HCT116 (cell line): Measurements from ENCODE around the gene SSH2. TPM values are rescaled to one million over a fixed set of nuclear protein-coding genes. Genes with fewer than 3 reads are reported as not detected.

Experiments
- ATAC-seq: fragments of 200-7000 bp; cut with Tn5 transposase; 2 replicates; pipeline ENCODE4 v1.9.1; 2020; ENCODE audit warnings: mild to moderate bottlenecking, moderate library complexity
- BruUV-seq: library from RNA; stranded (reverse); fragments of 400-500 nt; replicated peaks from 2 replicates; lab custom pipeline; 2021; lab: Mats Ljungman, UMichigan
- CTCF ChIA-PET: fragments of 300-600 bp; sonication (Branson Sonifier 250); formaldehyde crosslinking; loops from one replicate; lab custom pipeline; 2021; ENCODE audit warnings: antibody characterized with exemption; lab: Charles Lee
- POLR2A ChIA-PET: fragments of 300-600, 350-600 bp; sonication (Branson Sonifier 250); formaldehyde crosslinking; loops from one replicate; lab custom pipeline; 2021; ENCODE audit warnings: antibody characterized with exemption; lab: Charles Lee
- RAD21 ChIA-PET, 2 experiments: fragments of 300-600 bp; sonication (Branson Sonifier 250); formaldehyde crosslinking; loops; one replicate each; lab custom pipeline; 2023; ENCODE audit warnings: low total read pairs in 2 of 2; ENCODE audit not compliant: uncharacterized antibody in 2 of 2, unreplicated experiment in 2 of 2, low non-redundant PET in 1 of 2; lab: Charles Lee
- DNase-seq: peaks from one replicate; pipeline ENCODE4 v3.0.0-alpha.2; 2010; ENCODE audit warnings: low read depth, low spot score
- H2AFZ ChIP-seq: fragments of 200-600 bp; shearing (Covaris generic), sonication (generic); 2 replicates; pipeline ENCODE4 v1.6.1; 2017; ENCODE audit warnings: low read depth, mixed run types, mixed read lengths, antibody characterized with exemption, low read length; ENCODE audit not compliant: poor library complexity, severe bottlenecking
- H3K27ac ChIP-seq: 2 replicates; pipeline ENCODE4 v1.5.1; 2012; ENCODE audit warnings: low read depth, low read length
- H3K27me3 ChIP-seq: fragments of 200-600 bp; sonication (generic); 2 replicates; pipeline ENCODE4 v1.6.1; 2016; ENCODE audit warnings: mixed run types, low read length, mixed read lengths; ENCODE audit not compliant: insufficient read depth
- H3K36me3 ChIP-seq, 2 experiments: fragments of 200-500 bp in 1 of 2; fragments of 200-600 bp in 1 of 2; sonication (Bioruptor generic) in 1 of 2; sonication (generic) in 1 of 2; 2 replicates each; pipeline versions ENCODE4 v1.5.1 to v1.6.1; 2014 to 2016; ENCODE audit warnings: low read length in 2 of 2, inconsistent platforms in 1 of 2, mixed read lengths in 1 of 2, mixed run types in 1 of 2; ENCODE audit not compliant: insufficient read depth in 2 of 2, control insufficient read depth in 1 of 2
- H3K4me1 ChIP-seq, 2 experiments: fragments of 200-600 bp in 1 of 2; sonication (generic) in 1 of 2; 2 replicates each; pipeline versions ENCODE4 v1.5.1 to v1.6.1; 2012 to 2017; ENCODE audit warnings: low read length in 2 of 2, inconsistent platforms in 1 of 2, mild to moderate bottlenecking in 1 of 2, mixed read lengths in 1 of 2, mixed run types in 1 of 2, moderate library complexity in 1 of 2; ENCODE audit not compliant: insufficient read depth in 2 of 2, control insufficient read depth in 1 of 2
- H3K4me2 ChIP-seq: fragments of 200-600 bp; sonication (generic); 2 replicates; pipeline ENCODE4 v1.6.1; 2017; ENCODE audit warnings: mixed run types, low read length, mixed read lengths
- H3K4me3 ChIP-seq, 2 experiments: fragments of 200-600 bp in 1 of 2; sonication (generic) in 1 of 2; replicated peaks in 1 of 2; 2 replicates each; pipeline ENCODE4 v1.5.1; 2011 to 2016; ENCODE audit warnings: low read length in 2 of 2, control low read depth in 1 of 2, low read depth in 1 of 2, mild to moderate bottlenecking in 1 of 2, mixed read lengths in 1 of 2, mixed run types in 1 of 2
- H3K79me2 ChIP-seq: fragments of 200-600 bp; sonication (generic); 2 replicates; pipeline ENCODE4 v1.6.1; 2017; ENCODE audit warnings: mild to moderate bottlenecking, mixed run types, low read length, moderate library complexity, mixed read lengths; ENCODE audit not compliant: insufficient read depth
- H3K9ac ChIP-seq: fragments of 200-600 bp; sonication (generic); 2 replicates; pipeline ENCODE4 v1.6.1; 2016; ENCODE audit warnings: low read length, mixed read lengths
- H3K9me2 ChIP-seq: fragments of 200-600 bp; sonication (generic), shearing (Covaris generic); 2 replicates; pipeline ENCODE4 v1.6.1; 2017; ENCODE audit warnings: mixed run types, mild to moderate bottlenecking, moderate library complexity; ENCODE audit not compliant: insufficient read depth
- H3K9me3 ChIP-seq, 2 experiments: fragments of 200-500 bp in 1 of 2; fragments of 200-600 bp in 1 of 2; sonication (Bioruptor generic) in 1 of 2; sonication (generic) in 1 of 2; 2 replicates each; pipeline ENCODE4 v1.6.1; 2014 to 2017; ENCODE audit warnings: low read length in 2 of 2, mixed read lengths in 2 of 2, inconsistent platforms in 1 of 2, low read depth in 1 of 2, mild to moderate bottlenecking in 1 of 2, mixed run types in 1 of 2, moderate library complexity in 1 of 2; ENCODE audit not compliant: control insufficient read depth in 1 of 2, insufficient read depth in 1 of 2
- H4K20me1 ChIP-seq: fragments of 200-600 bp; sonication (generic), shearing (Covaris generic); 2 replicates; pipeline ENCODE4 v1.6.1; 2017; ENCODE audit warnings: mixed run types, mild to moderate bottlenecking, moderate library complexity; ENCODE audit not compliant: insufficient read depth
- CBX3 ChIP-seq: IDR thresholded peaks from 2 replicates; pipeline ENCODE4 v1.6.1; 2012; ENCODE audit warnings: low read depth
- EGR1 ChIP-seq: IDR thresholded peaks from 2 replicates; pipeline ENCODE4 v1.6.1; 2012; ENCODE audit warnings: low read depth
- ELF1 ChIP-seq: IDR thresholded peaks from 2 replicates; pipeline ENCODE4 v1.6.1; 2012; ENCODE audit warnings: low read depth, borderline replicate concordance
- EZH2phosphoT487 ChIP-seq: fragments of 200-600 bp; IDR thresholded peaks from 2 replicates; pipeline ENCODE4 v1.6.1; 2018; ENCODE audit warnings: antibody characterized with exemption, borderline replicate concordance
- JUND ChIP-seq: IDR thresholded peaks from 2 replicates; pipeline ENCODE4 v1.6.1; 2012
- POLR2A ChIP-seq: IDR thresholded peaks from 2 replicates; pipeline ENCODE4 v1.7.0; 2011; ENCODE audit warnings: borderline replicate concordance; ENCODE audit not compliant: insufficient read depth, insufficient read length; ENCODE audit errors: extremely low read depth
- POLR2AphosphoS5 ChIP-seq: IDR thresholded peaks from 2 replicates; pipeline ENCODE4 v1.6.1; 2011; ENCODE audit warnings: mild to moderate bottlenecking, low read depth, low read length, moderate library complexity
- RAD21 ChIP-seq: IDR thresholded peaks from 2 replicates; pipeline ENCODE4 v1.6.1; 2012; ENCODE audit warnings: low read depth, mild to moderate bottlenecking
- SIN3A ChIP-seq: IDR thresholded peaks from 2 replicates; pipeline ENCODE4 v1.6.1; 2012; ENCODE audit warnings: low read depth
- SP1 ChIP-seq: IDR thresholded peaks from 2 replicates; pipeline ENCODE4 v1.6.1; 2012; ENCODE audit warnings: low read depth
- TCF7L2 ChIP-seq: IDR thresholded peaks from 2 replicates; pipeline ENCODE4 v1.7.0; 2011; ENCODE audit warnings: borderline replicate concordance, inconsistent platforms; ENCODE audit not compliant: insufficient read depth, insufficient read length; ENCODE audit errors: extremely low read depth
- YY1 ChIP-seq: IDR thresholded peaks from 2 replicates; pipeline ENCODE4 v1.6.1; 2011; ENCODE audit warnings: low read length, low read depth, moderate library complexity, mild to moderate bottlenecking; ENCODE audit not compliant: insufficient replicate concordance; ENCODE audit errors: extremely low read depth
- ZFX ChIP-seq: fragments of 450-650 bp; IDR thresholded peaks from 2 replicates; pipeline ENCODE4 v1.6.1; 2017
- intact Hi-C: fragments of 100-400 bp; cut with micrococcal nuclease; formaldehyde crosslinking; loops from 2 replicates; pipeline ENCODE4 v1.10.0; 2022
- total RNA-seq: library from RNA; stranded (reverse); gene quantifications from one replicate; pipeline ENCODE4 v1.2.1, GENCODE V29; 2021; ENCODE audit not compliant: unreplicated experiment
- TF ChIP-seq, protein P1 (sequence below), 3 experiments: fragments of 200-600 bp in 1 of 3; sonication (generic) in 1 of 3; IDR thresholded peaks in 2 of 3; conservative IDR thresholded peaks in 1 of 3; 2 replicates each; pipeline ENCODE4 v1.5.1; 2012 to 2017; ENCODE audit warnings: low read depth in 2 of 3, low read length in 2 of 3, antibody characterized with exemption in 1 of 3, borderline replicate concordance in 1 of 3, control low read depth in 1 of 3, mild to moderate bottlenecking in 1 of 3, mixed read lengths in 1 of 3, mixed run types in 1 of 3, moderate library complexity in 1 of 3; ENCODE audit not compliant: insufficient read depth in 1 of 3
- TF ChIP-seq, protein P2 (sequence below): IDR thresholded peaks from 2 replicates; pipeline ENCODE4 v1.6.1; 2011; ENCODE audit warnings: mild to moderate bottlenecking, low read length, moderate library complexity; ENCODE audit not compliant: insufficient replicate concordance; ENCODE audit errors: extremely low read depth
- TF ChIP-seq, protein P3 (sequence below): IDR thresholded peaks from 2 replicates; pipeline ENCODE4 v1.6.1; 2012
- TF ChIP-seq, protein P4 (sequence below): IDR thresholded peaks from 2 replicates; pipeline ENCODE4 v1.6.1; 2012

SSH2 gene
- total RNA-seq, 1 experiment from 2014 or later: 17.0 TPM

DNA sequence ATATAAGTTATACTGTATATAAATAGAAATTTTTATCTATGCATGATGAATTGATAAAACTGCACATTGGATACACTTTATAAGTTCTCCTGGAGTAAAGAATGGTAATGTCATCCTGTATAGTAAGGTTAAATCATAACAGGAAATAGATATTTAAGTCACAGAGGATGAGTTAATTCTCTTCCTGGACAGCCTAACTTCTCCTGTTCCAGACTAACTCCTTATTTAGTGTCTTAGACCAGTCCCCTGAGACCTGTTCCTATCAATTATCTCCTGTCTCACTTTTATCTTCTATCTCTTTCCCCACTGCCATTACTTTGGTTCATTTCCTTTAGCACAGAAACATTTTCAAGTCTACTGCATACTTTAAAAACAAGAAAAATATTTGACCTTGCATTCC is 46.5 kb downstream of the SSH2 start:
- CTCF ChIA-PET: no interaction called here
- Histone ChIP-seq H3K36me3 (no peaks in the 10 kb centered on the region), H3K4me2 (no peak overlapping the region), H4K20me1 (peaks cover 6% of the 10 kb centered on the region; the same call in 1 of the 2 replicates), H3K9me2 (no peaks in the 10 kb centered on the region), H3K79me2 (no peaks in the 10 kb centered on the region), H3K27me3 (no peaks in the 10 kb centered on the region), H3K9ac (no peak overlapping the region), H3K27ac (no peak overlapping the region), H3K4me1 (no peaks in the 10 kb centered on the region), H3K4me3 (no peak overlapping the region), H3K9me3 (no peaks in the 10 kb centered on the region), H2AFZ (no peak overlapping the region)
- ATAC-seq (no peak), DNase-seq (no peak)
- no peak for TF ChIP-seq JUND
- TF ChIP-seq, protein P1, sequence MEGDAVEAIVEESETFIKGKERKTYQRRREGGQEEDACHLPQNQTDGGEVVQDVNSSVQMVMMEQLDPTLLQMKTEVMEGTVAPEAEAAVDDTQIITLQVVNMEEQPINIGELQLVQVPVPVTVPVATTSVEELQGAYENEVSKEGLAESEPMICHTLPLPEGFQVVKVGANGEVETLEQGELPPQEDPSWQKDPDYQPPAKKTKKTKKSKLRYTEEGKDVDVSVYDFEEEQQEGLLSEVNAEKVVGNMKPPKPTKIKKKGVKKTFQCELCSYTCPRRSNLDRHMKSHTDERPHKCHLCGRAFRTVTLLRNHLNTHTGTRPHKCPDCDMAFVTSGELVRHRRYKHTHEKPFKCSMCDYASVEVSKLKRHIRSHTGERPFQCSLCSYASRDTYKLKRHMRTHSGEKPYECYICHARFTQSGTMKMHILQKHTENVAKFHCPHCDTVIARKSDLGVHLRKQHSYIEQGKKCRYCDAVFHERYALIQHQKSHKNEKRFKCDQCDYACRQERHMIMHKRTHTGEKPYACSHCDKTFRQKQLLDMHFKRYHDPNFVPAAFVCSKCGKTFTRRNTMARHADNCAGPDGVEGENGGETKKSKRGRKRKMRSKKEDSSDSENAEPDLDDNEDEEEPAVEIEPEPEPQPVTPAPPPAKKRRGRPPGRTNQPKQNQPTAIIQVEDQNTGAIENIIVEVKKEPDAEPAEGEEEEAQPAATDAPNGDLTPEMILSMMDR (IDR thresholded peaks at IDR 0.05 in 2 of 3, conservative IDR thresholded peaks at IDR 0.05 in 1 of 3; ENCODE audit: borderline replicate concordance in 1 of 3, insufficient read depth in 1 of 3, low read depth in 2 of 3, low read length in 2 of 3): no peak
- TF ChIP-seq YY1: no peak
- TF ChIP-seq, protein P2, sequence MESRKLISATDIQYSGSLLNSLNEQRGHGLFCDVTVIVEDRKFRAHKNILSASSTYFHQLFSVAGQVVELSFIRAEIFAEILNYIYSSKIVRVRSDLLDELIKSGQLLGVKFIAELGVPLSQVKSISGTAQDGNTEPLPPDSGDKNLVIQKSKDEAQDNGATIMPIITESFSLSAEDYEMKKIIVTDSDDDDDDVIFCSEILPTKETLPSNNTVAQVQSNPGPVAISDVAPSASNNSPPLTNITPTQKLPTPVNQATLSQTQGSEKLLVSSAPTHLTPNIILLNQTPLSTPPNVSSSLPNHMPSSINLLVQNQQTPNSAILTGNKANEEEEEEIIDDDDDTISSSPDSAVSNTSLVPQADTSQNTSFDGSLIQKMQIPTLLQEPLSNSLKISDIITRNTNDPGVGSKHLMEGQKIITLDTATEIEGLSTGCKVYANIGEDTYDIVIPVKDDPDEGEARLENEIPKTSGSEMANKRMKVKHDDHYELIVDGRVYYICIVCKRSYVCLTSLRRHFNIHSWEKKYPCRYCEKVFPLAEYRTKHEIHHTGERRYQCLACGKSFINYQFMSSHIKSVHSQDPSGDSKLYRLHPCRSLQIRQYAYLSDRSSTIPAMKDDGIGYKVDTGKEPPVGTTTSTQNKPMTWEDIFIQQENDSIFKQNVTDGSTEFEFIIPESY: no peak
- no peak for TF ChIP-seq EZH2phosphoT487
- no peak for TF ChIP-seq POLR2AphosphoS5
- no peak for TF ChIP-seq CBX3
- TF ChIP-seq ELF1: no peak
- no peak for TF ChIP-seq SP1
- no peak for TF ChIP-seq ZFX
- TF ChIP-seq TCF7L2: no peak
- TF ChIP-seq, protein P3, sequence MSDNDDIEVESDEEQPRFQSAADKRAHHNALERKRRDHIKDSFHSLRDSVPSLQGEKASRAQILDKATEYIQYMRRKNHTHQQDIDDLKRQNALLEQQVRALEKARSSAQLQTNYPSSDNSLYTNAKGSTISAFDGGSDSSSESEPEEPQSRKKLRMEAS: no peak
- TF ChIP-seq EGR1: no peak
- TF ChIP-seq RAD21: no peak
- no peak for TF ChIP-seq POLR2A
- TF ChIP-seq SIN3A: no peak
- TF ChIP-seq, protein P4, sequence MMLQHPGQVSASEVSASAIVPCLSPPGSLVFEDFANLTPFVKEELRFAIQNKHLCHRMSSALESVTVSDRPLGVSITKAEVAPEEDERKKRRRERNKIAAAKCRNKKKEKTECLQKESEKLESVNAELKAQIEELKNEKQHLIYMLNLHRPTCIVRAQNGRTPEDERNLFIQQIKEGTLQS: no peak
- intact Hi-C loops: no loop called here
- POLR2A ChIA-PET: no interaction called here
- no TSS peak for BruUV-seq
- RAD21 ChIA-PET: no interaction called here
